GM12891 (cell line): Measurements from ENCODE around the gene KCNJ5.

Source experiments
- PAX5 ChIP-seq: IDR thresholded peaks from 2 replicates; pipeline ENCODE4 v1.6.1; 2011; ENCODE audit warnings: low read length, moderate library complexity, mild to moderate bottlenecking; ENCODE audit not compliant: insufficient read depth, severe bottlenecking
- POLR2A ChIP-seq: IDR thresholded peaks from 2 replicates; pipeline ENCODE4 v1.6.1; 2011; ENCODE audit warnings: low read depth, low read length, control low read depth
- POLR2AphosphoS5 ChIP-seq: IDR thresholded peaks from 2 replicates; pipeline ENCODE4 v1.6.1; 2011; ENCODE audit warnings: low read depth, low read length, control low read depth
- POU2F2 ChIP-seq: IDR thresholded peaks from 2 replicates; pipeline ENCODE4 v1.6.1; 2011; ENCODE audit warnings: low read depth, mild to moderate bottlenecking, control low read depth, low read length, moderate library complexity
- SPI1 ChIP-seq: IDR thresholded peaks from 2 replicates; pipeline ENCODE4 v1.6.1; 2011; ENCODE audit warnings: low read depth, low read length, control low read depth
- TAF1 ChIP-seq: IDR thresholded peaks from 2 replicates; pipeline ENCODE4 v1.6.1; 2011; ENCODE audit warnings: low read depth, low read length, control low read depth

DNA sequence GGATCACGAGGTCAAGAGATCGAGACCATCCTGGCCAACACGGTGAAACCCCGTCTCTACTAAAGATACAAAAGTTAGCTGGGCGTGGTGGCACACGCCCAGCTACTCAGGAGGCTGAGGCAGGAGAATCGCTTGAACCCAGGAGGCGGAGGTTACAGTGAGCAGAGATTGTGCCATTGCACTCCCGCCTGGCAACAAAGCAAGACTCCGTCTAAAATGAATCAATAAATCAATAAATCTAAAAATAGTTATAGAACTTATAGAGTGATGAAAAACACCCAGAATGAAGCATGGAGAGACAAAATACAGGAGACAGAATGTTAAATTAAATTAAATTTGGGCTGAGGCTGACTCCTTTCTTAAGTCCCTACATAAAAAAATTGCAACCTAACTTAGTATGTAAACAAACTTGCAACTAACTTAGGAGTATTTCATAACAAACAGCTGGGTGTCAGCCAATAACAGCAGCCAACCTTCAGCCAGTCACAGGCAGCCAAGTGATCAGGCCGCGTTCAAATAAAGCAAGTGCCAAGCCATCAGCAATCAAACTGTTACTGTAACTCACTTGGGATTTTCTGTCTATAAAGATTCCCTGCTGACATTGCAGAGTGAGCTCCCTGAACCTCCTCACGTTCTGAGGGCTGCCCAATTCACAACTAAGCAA lies 58.8 kb downstream of the KCNJ5 start:
- no peak for TF ChIP-seq POLR2A
- no peak for TF ChIP-seq POLR2AphosphoS5
- TF ChIP-seq SPI1 = no peak
- TF ChIP-seq PAX5 = no peak
- no peak for TF ChIP-seq TAF1
- TF ChIP-seq POU2F2 = no peak
